MG63 (cell line): ENCODE measurements around the gene FGB. TPM values are rescaled to one million over a fixed set of nuclear protein-coding genes. Genes with fewer than 3 reads are reported as not detected.

Experiments
- DNase-seq: peaks from one replicate; pipeline ENCODE4 v3.0.0-alpha.2; 2020
- H3K27me3 ChIP-seq: fragments of 250-450 bp; sonication (Bioruptor Pico); 2 replicates; pipeline ENCODE4 v1.5.1; 2020; ENCODE audit warnings: mild to moderate bottlenecking, moderate library complexity
- H3K36me3 ChIP-seq: fragments of 250-450 bp; sonication (Bioruptor Pico); 2 replicates; pipeline ENCODE4 v1.5.1; 2020; ENCODE audit warnings: mild to moderate bottlenecking, moderate library complexity
- H3K4me3 ChIP-seq: fragments of 250-450 bp; sonication (Bioruptor Pico); 2 replicates; pipeline ENCODE4 v1.5.1; 2020; ENCODE audit warnings: mild to moderate bottlenecking, moderate library complexity
- H3K9me3 ChIP-seq: fragments of 250-450 bp; sonication (Bioruptor Pico); 2 replicates; pipeline ENCODE4 v1.5.1; 2020; ENCODE audit warnings: mild to moderate bottlenecking, moderate library complexity
- total RNA-seq: library from RNA; depleted of rRNA; stranded (reverse); fragments of >200 nt; shearing (Covaris generic); gene quantifications from 2 replicates; pipeline ENCODE4 v1.2.3, GENCODE V29; 2014; ENCODE audit warnings: low replicate concordance

FGB gene
- total RNA-seq, 1 experiment from 2014 or later: not detected

DNA sequence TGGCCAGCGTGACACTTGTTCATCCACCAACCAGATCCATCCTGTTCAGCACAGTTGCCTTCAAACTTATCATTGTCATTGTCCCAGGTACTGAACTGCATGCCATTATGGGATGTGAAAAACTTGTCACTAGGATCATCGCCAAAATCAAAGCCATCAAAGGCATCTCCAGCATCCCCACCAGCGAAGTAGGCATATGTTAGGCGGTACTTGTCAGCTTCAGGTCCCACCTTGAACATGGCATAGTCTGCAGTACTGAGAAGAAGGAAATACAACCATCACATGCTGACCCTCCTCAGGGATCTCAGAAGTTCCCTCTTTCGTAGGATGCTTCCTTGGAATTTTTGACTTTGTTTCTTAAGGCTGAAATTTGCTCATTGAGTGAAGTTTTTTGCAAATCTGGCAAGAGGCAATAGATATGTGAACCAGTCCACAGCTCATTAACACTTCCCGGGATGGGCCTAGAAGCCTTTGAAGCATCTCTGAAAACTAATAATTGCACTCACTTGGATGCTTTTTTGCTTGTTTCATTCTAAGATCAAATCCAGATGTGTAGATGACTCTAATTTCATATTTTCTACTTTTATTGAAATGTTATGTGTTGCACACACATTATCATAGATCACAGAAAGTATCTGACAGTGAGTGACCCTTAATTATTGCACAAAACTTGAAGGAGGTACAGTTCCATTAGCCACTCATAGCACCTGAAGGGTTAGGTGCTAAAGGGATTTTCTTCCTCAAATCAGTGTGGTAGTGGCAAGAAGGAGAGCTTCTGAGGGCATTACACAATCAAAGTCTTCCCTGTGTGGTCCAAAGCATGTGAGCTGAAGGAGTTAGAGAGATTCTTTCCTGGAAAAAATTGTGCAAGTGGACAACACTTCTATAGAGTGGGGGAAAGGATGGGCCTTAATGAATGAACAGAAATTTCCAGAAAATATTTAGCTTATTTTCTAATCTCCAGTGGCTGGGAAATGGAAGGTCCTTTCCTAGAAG, 44.2 kb downstream of the FGB start:
- DNase-seq: no peak
- no peak overlapping the region for H3K4me3 ChIP-seq
- no peaks in the 10 kb centered on the region for H3K9me3 ChIP-seq
- H3K27me3 ChIP-seq: no peaks in the 10 kb centered on the region
- no peaks in the 10 kb centered on the region for H3K36me3 ChIP-seq

GRCh38 chr4:154608361-154609252, 45.8 kb downstream of the FGB start:
- no peaks in the 10 kb centered on the region for H3K27me3 ChIP-seq
- H3K4me3 ChIP-seq: no peak overlapping the region
- no peaks in the 10 kb centered on the region for H3K9me3 ChIP-seq
- no peaks in the 10 kb centered on the region for H3K36me3 ChIP-seq
- no peak for DNase-seq

GRCh38 chr4:154609532-154609931, 46.7 kb downstream of the FGB start:
- Histone ChIP-seq H3K36me3 (no peaks in the 10 kb centered on the region), H3K9me3 (no peaks in the 10 kb centered on the region), H3K4me3 (no peak overlapping the region), H3K27me3 (no peaks in the 10 kb centered on the region)
- no peak for DNase-seq

DNA sequence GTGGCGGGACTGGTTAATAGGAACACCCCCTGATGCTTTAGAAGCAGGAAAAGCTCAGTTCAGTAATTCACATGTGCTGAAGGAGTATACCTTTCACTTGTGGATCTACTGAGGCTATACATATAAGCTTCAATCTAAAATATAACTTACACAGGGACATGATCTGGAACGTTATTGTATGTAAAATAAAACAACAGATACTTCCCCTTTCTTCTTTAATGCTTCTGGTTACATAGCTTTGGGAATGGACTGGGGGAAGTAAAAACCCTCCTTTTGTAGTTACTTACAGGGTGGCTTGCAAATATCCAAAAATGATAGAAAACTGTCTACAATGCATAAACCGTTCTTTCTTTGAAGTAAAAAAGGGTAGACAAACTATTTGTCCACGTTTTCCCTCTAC, 47.8 kb downstream of the FGB start:
- no peak for DNase-seq
- no peaks in the 10 kb centered on the region for H3K27me3 ChIP-seq
- no peaks in the 10 kb centered on the region for H3K9me3 ChIP-seq
- H3K36me3 ChIP-seq: no peaks in the 10 kb centered on the region
- H3K4me3 ChIP-seq: no peak overlapping the region

GRCh38 chr4:154611833-154612232, 49.0 kb downstream of the FGB start:
- DNase-seq: no peak
- no peaks in the 10 kb centered on the region for H3K27me3 ChIP-seq
- no peak overlapping the region for H3K4me3 ChIP-seq
- no peaks in the 10 kb centered on the region for H3K36me3 ChIP-seq
- no peaks in the 10 kb centered on the region for H3K9me3 ChIP-seq

- Histone ChIP-seq H3K4me3 (no peak within 1 kb of the TSS), H3K9me3 (no peaks in the 10 kb centered on the region), H3K27me3 (no peaks in the 10 kb centered on the region), H3K36me3 (no peaks in the 10 kb centered on the region)
- DNase-seq: no peak
Measured at GRCh38 chr4:154612472-154613414, 49.9 kb downstream of the FGB start, which contains the start of gene FGG. Gene FGG (minus strand): TSS chr4:154612656. CDS start chr4:154612609, 47 bp downstream.

GRCh38 chr4:154614306-154614705, 51.5 kb downstream of the FGB start:
- Histone ChIP-seq H3K9me3 (no peaks in the 10 kb centered on the region), H3K4me3 (no peak overlapping the region), H3K36me3 (no peaks in the 10 kb centered on the region)

GRCh38 chr4:154615211-154615610, 52.4 kb downstream of the FGB start:
- Histone ChIP-seq H3K9me3 (no peaks in the 10 kb centered on the region), H3K27me3 (no peaks in the 10 kb centered on the region), H3K4me3 (no peak overlapping the region), H3K36me3 (no peaks in the 10 kb centered on the region)
- no peak for DNase-seq

More at GRCh38 chr4:154614306-154614705, 51.5 kb downstream of the FGB start:
- DNase-seq: no peak
- H3K27me3 ChIP-seq: no peaks in the 10 kb centered on the region

DNA sequence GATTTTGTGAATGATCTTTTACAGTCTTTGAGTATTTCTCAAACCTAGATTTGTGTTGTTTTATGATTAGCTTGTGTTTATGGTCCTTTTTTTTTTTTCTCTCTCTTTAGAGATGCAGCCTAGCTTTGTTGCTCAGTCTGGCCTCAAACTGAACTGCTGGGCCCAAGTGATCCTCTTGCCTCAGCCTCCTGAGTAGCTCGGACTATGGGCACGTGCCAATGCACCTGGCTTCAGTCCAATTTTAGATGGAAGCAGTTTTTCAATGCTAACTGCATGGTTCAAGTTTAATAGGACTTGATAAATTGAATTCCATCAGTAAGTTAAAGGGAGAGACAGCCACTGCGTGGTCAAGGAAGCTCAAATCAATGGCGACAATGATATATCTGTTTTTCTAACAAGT, 53.5 kb downstream of the FGB start:
- Histone ChIP-seq H3K9me3 (no peaks in the 10 kb centered on the region), H3K4me3 (no peak overlapping the region)
- no peak for DNase-seq

DNA sequence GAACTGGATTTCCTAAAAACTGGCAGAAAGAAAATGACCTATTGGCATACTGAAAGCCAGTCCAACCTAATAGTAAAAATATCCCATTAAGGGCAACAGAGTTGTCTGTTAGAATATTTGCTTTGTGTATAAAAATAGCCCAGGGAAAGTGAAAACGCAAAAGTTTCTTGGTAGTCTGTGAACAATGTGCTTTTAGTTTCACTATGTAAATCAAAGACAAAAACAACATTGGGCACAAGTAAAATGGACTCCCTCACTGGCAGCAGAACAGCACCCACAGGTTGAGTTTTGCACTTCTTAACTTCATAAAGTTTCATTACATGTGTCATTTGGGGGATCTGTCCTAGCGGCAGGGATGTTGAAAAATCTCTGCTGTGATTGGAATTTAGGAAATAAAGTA, 53.9 kb downstream of the FGB start:
- Histone ChIP-seq H3K27me3 (no peaks in the 10 kb centered on the region), H3K36me3 (no peaks in the 10 kb centered on the region), H3K9me3 (no peaks in the 10 kb centered on the region), H3K4me3 (no peak overlapping the region)
- no peak for DNase-seq

More for the DNA sequence above, 53.5 kb downstream of the FGB start:
- Histone ChIP-seq H3K36me3 (no peaks in the 10 kb centered on the region), H3K27me3 (no peaks in the 10 kb centered on the region)

DNA sequence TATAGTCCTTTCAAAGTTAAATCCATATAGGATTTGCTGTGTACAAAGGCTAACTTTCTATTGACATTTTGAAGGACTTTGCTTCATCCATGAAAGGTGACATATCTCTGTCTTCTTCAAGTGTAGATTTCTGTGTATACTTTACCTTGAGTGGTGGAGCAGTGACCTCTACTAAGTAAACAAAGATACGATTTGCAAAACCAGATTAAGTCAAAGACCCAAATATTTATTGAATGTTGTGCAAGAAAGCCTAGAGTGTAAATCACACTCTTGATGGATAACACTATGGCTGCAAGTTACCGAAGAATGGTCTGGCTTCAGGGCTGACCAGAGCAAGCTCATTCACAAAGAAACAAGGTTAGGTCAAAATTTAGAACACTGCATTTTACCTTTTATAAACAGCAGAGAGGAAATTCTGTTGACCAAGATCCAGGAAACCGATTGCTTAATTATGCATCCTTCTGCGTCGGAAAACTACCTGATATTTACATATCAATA, 55.1 kb downstream of the FGB start:
- Histone ChIP-seq H3K4me3 (no peak overlapping the region), H3K27me3 (no peaks in the 10 kb centered on the region), H3K9me3 (no peaks in the 10 kb centered on the region), H3K36me3 (no peaks in the 10 kb centered on the region)
- DNase-seq: no peak

DNA sequence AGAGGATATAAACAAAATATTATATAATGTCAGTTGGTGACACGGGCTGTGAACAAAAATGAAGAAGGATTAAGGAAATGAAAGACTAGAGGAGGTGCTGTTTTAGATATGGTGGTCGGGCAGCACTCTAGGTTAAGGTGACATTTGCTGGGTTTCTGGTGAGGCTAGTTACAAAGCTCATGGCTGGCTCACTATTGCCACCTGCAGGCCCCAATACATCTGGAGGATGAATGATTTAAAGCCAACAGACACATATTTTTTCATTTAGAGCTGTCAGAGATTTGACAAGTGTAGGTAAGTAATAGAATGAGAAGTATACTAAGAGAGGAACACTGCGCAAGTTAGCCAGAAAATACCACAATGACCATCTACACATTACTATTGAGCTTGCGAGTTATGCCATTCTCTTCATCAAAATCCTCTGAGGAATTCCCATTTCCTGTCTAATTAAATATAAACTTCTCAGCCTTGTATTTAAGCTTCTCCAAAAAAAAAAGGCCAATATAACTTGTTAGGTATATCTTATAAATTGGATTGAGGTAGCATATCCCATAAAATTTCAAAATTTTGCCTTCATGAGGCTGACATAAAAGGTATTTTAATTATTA, 56.0 kb downstream of the FGB start:
- no peaks in the 10 kb centered on the region for H3K36me3 ChIP-seq
- H3K9me3 ChIP-seq: no peaks in the 10 kb centered on the region
- no peak overlapping the region for H3K4me3 ChIP-seq
- no peaks in the 10 kb centered on the region for H3K27me3 ChIP-seq
- peak; percentile 8 for DNase-seq

GRCh38 chr4:154620111-154620510, 57.3 kb downstream of the FGB start:
- H3K9me3 ChIP-seq: no peaks in the 10 kb centered on the region
- no peaks in the 10 kb centered on the region for H3K27me3 ChIP-seq

More at GRCh38 chr4:154620111-154620510, 57.3 kb downstream of the FGB start:
- no peaks in the 10 kb centered on the region for H3K36me3 ChIP-seq
- no peak for DNase-seq
- H3K4me3 ChIP-seq: no peak overlapping the region
